Adrenal gland (tissue), 5 donors: ENCODE data around the gene ARHGAP10.

Experiments
- POLR2A ChIP-seq, 2 donors: fragments of 450-650 bp; IDR thresholded peaks; one replicate each; pipeline ENCODE4 v1.6.1; 2017; ENCODE audit warnings: antibody characterized with exemption in 2 of 2, mild to moderate bottlenecking in 2 of 2, moderate library complexity in 1 of 2
- TF ChIP-seq, protein P1 (sequence below), 6 experiments: fragments of 450-650 bp in 4 of 6; fragments of 200-600 bp in 2 of 6; sonication (generic) in 1 of 6; IDR thresholded peaks; 1 replicate in 5 of 6; 2 replicates in 1 of 6; pipeline versions ENCODE4 v1.5.1 to v1.8.0; 2016 to 2021; ENCODE audit warnings: antibody characterized with exemption in 6 of 6, mild to moderate bottlenecking in 2 of 6, moderate library complexity in 1 of 6
- donor health status: DM: no; HTN: no; CAD: no.

GRCh38 chr4:147927377-147928137 lies 195.7 kb downstream of the ARHGAP10 start:
- TF ChIP-seq, protein P1, sequence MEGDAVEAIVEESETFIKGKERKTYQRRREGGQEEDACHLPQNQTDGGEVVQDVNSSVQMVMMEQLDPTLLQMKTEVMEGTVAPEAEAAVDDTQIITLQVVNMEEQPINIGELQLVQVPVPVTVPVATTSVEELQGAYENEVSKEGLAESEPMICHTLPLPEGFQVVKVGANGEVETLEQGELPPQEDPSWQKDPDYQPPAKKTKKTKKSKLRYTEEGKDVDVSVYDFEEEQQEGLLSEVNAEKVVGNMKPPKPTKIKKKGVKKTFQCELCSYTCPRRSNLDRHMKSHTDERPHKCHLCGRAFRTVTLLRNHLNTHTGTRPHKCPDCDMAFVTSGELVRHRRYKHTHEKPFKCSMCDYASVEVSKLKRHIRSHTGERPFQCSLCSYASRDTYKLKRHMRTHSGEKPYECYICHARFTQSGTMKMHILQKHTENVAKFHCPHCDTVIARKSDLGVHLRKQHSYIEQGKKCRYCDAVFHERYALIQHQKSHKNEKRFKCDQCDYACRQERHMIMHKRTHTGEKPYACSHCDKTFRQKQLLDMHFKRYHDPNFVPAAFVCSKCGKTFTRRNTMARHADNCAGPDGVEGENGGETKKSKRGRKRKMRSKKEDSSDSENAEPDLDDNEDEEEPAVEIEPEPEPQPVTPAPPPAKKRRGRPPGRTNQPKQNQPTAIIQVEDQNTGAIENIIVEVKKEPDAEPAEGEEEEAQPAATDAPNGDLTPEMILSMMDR (IDR thresholded peaks at IDR 0.05), result no peak
- no peak for TF ChIP-seq POLR2A (IDR thresholded peaks at IDR 0.05)
